Esophagus squamous epithelium (tissue), 5 donors: ENCODE data around the gene ELP2. TPM values are rescaled to one million over a fixed set of nuclear protein-coding genes. Genes with fewer than 3 reads are reported as not detected.
A peak's percentile ranks its signal among the peaks of the same experiment; 100 is the strongest.

ENCODE experiments used
- DNase-seq: peaks from one replicate; lab custom pipeline; 2025; lab: John Stamatoyannopoulos, UW
- H3K27ac ChIP-seq, 4 donors: fragments of 200-600 bp; sonication (generic); one replicate each; pipeline ENCODE4 v1.5.1; 2016 to 2019; ENCODE audit warnings: mild to moderate bottlenecking in 1 of 4
- H3K27me3 ChIP-seq, 4 donors: fragments of 200-600 bp; sonication (generic); 1 replicate in 3 of 4; 2 replicates in 1 of 4; pipeline versions ENCODE4 v1.5.1 to v1.6.0; 2017 to 2021; ENCODE audit warnings: antibody characterized with exemption in 1 of 4
- H3K36me3 ChIP-seq, 3 donors: fragments of 200-600 bp; sonication (generic); one replicate each; pipeline ENCODE4 v1.5.1; 2016 to 2019
- H3K4me1 ChIP-seq, 3 donors: fragments of 200-600 bp; sonication (generic); one replicate each; pipeline ENCODE4 v1.5.1; 2017 to 2019
- H3K4me3 ChIP-seq, 4 donors: fragments of 200-600 bp; sonication (generic); 1 replicate in 3 of 4; 2 replicates in 1 of 4; pipeline ENCODE4 v1.5.1; 2016 to 2019; ENCODE audit warnings: mild to moderate bottlenecking in 2 of 4, moderate library complexity in 1 of 4
- H3K9me3 ChIP-seq, 3 donors: fragments of 200-600 bp; sonication (generic); one replicate each; pipeline ENCODE4 v1.5.1; 2016 to 2019
- POLR2A ChIP-seq, 4 donors: fragments of 450-650 bp; IDR thresholded peaks; one replicate each; pipeline ENCODE4 v1.6.1; 2017; ENCODE audit warnings: antibody characterized with exemption in 4 of 4, mild to moderate bottlenecking in 4 of 4, moderate library complexity in 3 of 4
- WGBS, 2 donors: methylation state at CpG; one replicate each; pipeline ENCODE4 v1.1.5; 2018; 5-methylcytosine and 5-hydroxymethylcytosine counted together
- intact Hi-C: fragments of 100-400 bp; cut with DNase I; formaldehyde crosslinking; loops from one replicate; pipeline ENCODE4 v1.15.0; 2022
- total RNA-seq, 4 donors: library from RNA; depleted of rRNA; stranded (reverse); fragments of >200 nt; gene quantifications; one replicate each; pipeline ENCODE4 v1.1.0, GENCODE V29; 2016
- TF ChIP-seq, protein P1 (sequence below), 6 experiments: fragments of 450-650 bp in 4 of 6; fragments of 200-600 bp in 2 of 6; sonication (generic) in 2 of 6; IDR thresholded peaks; one replicate each; pipeline ENCODE4 v1.5.1; 2016 to 2019; ENCODE audit warnings: antibody characterized with exemption in 6 of 6, mild to moderate bottlenecking in 4 of 6, moderate library complexity in 4 of 6
- donor health status: DM: yes; HTN: yes; CAD: no.

The ELP2 gene
- total RNA-seq, 4 donors from 2014 or later, result 13.0 to 61.0 (median 28.0) TPM

DNA sequence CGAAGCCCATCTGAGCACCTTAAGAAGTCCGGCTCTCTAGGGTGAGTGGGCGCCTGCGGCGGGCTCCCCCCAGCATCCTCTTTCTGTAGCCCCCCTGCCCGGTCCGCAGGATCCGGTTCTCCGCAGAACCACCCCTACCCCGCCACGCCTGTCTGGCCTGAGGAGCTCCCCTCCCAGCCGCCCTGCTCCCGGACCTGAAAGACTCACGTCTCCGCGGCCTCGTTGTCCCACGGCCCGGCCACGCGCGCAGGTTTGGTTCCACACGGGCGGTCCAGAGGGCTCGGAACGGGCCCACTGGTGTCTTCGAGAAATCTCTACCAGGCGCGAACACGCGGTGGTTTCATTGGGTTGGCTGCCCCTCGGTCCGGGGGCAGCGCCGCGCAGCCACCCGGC, 796 bp upstream of the ELP2 start:
- Histone ChIP-seq H3K36me3 (peaks cover 0 to 10% (median 0%) of the 10 kb centered on the region in 3 donors), H3K4me1 (peaks cover 12 to 51% (median 14%) of the 10 kb centered on the region in 3 donors), H3K4me3 (peak overlapping the region; percentile 67 to 98 (median 86)), H3K27ac (peak overlapping the region; percentile 98 to 100 (median 99)), H3K9me3 (no peaks in the 10 kb centered on the region), H3K27me3 (no peaks in the 10 kb centered on the region)
- WGBS, 2 donors, result 0% methylated on average over 6 to 8 of the region's 37 CpGs
- peak; percentile 6 for DNase-seq
- intact Hi-C loops, result no loop called here
- TF ChIP-seq POLR2A (IDR thresholded peaks at IDR 0.05), result peak in 1 of 4 donors; percentile 18
- TF ChIP-seq, protein P1, sequence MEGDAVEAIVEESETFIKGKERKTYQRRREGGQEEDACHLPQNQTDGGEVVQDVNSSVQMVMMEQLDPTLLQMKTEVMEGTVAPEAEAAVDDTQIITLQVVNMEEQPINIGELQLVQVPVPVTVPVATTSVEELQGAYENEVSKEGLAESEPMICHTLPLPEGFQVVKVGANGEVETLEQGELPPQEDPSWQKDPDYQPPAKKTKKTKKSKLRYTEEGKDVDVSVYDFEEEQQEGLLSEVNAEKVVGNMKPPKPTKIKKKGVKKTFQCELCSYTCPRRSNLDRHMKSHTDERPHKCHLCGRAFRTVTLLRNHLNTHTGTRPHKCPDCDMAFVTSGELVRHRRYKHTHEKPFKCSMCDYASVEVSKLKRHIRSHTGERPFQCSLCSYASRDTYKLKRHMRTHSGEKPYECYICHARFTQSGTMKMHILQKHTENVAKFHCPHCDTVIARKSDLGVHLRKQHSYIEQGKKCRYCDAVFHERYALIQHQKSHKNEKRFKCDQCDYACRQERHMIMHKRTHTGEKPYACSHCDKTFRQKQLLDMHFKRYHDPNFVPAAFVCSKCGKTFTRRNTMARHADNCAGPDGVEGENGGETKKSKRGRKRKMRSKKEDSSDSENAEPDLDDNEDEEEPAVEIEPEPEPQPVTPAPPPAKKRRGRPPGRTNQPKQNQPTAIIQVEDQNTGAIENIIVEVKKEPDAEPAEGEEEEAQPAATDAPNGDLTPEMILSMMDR (IDR thresholded peaks at IDR 0.05), result no peak

DNA sequence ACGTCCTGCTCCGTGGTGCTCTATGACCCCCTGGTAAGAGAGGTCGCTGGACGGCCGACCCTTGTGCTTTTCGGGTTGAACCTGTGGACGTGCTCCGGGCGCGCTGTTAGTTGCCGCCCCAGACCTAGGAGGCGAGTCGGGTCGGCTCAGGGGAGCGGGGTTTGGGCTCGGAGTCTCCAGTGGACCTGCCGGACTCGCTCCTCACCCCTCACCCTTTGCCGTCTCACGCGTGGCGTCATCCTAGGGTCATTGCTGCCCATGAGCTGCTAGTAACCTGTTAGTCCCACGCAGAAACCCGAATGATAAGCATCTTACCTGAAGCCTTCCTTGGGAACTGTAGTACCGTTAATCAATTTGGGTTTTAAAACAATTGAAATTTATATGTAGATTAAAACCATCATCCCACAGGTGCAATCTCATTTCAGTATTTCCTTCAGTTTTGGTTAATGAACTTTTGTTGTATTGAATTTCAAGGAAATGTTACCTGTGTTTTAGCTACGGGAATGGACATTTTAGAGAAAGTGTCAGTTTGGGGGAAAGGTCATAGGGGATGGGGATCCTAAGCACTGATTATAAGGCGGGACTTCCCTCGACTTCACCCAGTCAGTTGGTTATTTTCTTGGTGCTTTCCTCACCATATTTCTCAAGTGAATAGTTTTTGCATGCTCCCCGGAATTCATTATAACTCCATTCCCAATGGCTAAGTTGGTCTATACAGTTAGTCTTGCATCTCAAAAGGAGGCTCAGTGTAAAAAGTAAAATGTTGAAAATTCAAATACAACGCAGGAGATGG, 536 bp downstream of the ELP2 start:
- Histone ChIP-seq H3K4me1 (peaks cover 12 to 51% (median 14%) of the 10 kb centered on the region in 3 donors), H3K9me3 (no peaks in the 10 kb centered on the region), H3K36me3 (peaks cover 0 to 13% (median 0%) of the 10 kb centered on the region in 3 donors), H3K27me3 (no peaks in the 10 kb centered on the region), H3K4me3 (peak overlapping the region; percentile 67 to 98 (median 86)), H3K27ac (peak overlapping the region; percentile 98 to 100 (median 99))
- no peak for DNase-seq
- intact Hi-C loops, result no loop called here
- TF ChIP-seq, protein P1 (IDR thresholded peaks at IDR 0.05), result no peak
- TF ChIP-seq POLR2A (IDR thresholded peaks at IDR 0.05), result no peak
- WGBS, 2 donors, result 5 to 9% methylated on average over 8 to 12 of the region's 30 CpGs

DNA sequence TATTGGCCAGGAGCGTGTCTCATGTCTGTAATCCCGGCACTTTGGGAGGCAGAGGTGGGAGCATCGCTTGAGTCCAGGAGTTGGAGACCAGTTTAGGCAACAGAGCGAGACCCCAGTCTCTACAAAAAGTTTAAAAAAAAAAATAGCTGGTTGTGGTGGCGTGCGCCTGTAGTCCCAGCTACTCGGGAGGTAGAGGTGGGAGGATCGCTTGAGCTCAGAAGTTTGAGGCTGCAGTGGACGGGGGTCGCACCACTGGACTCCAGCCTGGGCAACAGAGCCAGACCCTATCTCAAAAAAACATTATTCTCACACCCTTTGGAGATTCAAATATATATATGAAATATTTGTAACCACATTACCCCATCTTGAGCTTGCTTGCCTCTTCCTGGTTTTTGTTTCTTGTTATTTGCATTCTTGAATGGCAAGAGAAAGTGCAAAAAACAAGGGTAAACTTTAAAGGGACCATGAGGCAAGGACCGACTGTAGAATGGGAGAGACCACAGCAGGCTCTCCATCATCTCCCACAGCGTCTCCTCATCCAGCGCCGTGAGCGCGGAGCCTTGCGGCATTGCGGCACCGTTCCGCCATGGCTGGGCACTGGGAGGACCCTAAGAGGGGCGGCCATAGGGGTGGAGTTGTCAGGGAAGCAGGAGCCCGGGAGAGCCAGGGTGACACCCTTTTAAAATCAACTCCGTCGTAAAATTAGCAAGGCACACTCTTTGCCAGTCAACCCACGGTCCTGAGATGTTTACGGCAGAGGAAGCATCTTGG, 1.4 kb downstream of the ELP2 start:
- H3K9me3 ChIP-seq, result no peaks in the 10 kb centered on the region
- TF ChIP-seq, protein P1 (IDR thresholded peaks at IDR 0.05), result no peak
- no peak for TF ChIP-seq POLR2A (IDR thresholded peaks at IDR 0.05)
- WGBS, 2 donors, result 85 to 89% methylated on average over 25 to 26 of the region's 26 CpGs
- peaks cover 0 to 22% (median 0%) of the 10 kb centered on the region in 3 donors for H3K36me3 ChIP-seq
- intact Hi-C loops, result no loop called here
- peak overlapping the region in 3 of 4 donors; percentile 86 to 98 (median 87) for H3K4me3 ChIP-seq
- H3K27ac ChIP-seq, result peak overlapping the region in 1 of 4 donors; percentile 100
- no peak for DNase-seq
- H3K4me1 ChIP-seq, result peaks cover 12 to 51% (median 14%) of the 10 kb centered on the region in 3 donors
- H3K27me3 ChIP-seq, result no peaks in the 10 kb centered on the region

DNA sequence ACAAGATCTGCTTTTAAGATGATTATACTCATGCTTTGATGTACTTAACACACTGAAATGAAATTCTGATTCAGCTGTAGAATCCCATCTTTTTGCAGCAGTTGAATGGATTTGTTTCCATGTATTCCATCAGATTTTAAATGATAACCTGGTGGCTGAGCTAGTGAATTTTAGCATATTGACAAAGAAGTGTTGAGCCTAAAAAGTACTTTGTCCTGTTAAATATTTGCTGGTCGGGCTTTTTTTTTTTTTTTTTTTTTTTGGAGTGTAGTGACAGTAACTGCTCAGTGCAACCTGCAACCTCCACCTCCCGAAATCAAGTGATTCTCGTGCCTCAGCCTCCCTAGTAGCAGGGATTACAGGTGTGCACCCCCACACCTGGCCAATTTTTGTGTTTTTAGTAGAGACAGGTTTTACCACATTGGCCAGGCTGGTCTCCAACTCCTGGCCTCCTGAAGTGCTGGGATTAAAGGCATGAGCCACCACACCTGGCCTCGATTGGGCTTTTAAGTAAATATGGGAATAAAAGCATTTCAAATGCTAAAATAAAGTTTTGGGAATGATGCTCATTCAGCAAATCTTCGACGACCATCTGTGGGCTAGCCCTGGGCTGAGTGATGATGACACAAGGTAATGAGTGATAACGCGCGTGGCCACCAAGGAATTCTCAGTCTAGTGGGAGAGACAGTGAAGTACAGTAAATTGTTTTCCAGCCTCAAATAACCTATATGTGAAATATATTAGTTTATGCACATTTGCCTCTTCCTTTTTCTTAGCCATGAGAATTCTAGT, 2.2 kb downstream of the ELP2 start:
- Histone ChIP-seq H3K36me3 (peaks cover 0 to 30% (median 0%) of the 10 kb centered on the region in 3 donors), H3K27ac (no peak overlapping the region), H3K4me3 (peak overlapping the region in 1 of 4 donors; percentile 86), H3K4me1 (peaks cover 12 to 51% (median 14%) of the 10 kb centered on the region in 3 donors), H3K27me3 (no peaks in the 10 kb centered on the region), H3K9me3 (no peaks in the 10 kb centered on the region)
- 72 to 89% methylated on average over 9 of the region's 9 CpGs for WGBS, 2 donors
- intact Hi-C loops, result no loop called here
- no peak for DNase-seq
- TF ChIP-seq POLR2A (IDR thresholded peaks at IDR 0.05), result no peak
- TF ChIP-seq, protein P1 (IDR thresholded peaks at IDR 0.05), result no peak
